ENCODE measurements around the gene ITPK1.

DNA sequence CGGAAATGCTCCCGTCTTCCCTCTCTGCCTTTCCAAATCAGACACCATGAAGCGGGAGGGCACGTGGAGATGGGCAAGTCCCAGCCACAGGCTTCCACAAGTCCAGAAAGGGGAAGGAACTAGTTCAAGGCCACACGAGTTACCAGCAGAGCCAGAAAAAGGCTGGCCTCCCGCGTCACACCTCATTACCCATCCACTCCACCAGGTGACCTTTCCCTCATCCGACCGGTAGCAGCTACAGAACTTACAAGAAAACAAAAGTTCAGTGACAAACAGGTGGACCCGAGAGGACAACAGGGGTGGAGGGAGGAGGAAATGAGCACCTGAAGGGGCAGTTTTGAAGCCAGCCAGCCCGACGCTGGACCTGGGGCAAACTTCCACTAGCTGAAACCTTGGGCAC, 145.9 kb downstream of the ITPK1 start:
- TF ChIP-seq POLR2A (IDR thresholded peaks at IDR 0.05; ENCODE audit: low read depth, low read length) (no peak), POLR2AphosphoS5 (IDR thresholded peaks at IDR 0.05; ENCODE audit: low read depth, low read length) (no peak), TAF1 (IDR thresholded peaks at IDR 0.05; ENCODE audit: low read depth, low read length) (no peak), PAX5 (IDR thresholded peaks at IDR 0.05; ENCODE audit: insufficient read depth, low read length, severe bottlenecking) (no peak), SPI1 (IDR thresholded peaks at IDR 0.05; ENCODE audit: low read depth, low read length) (no peak), POU2F2 (IDR thresholded peaks at IDR 0.05; ENCODE audit: low read depth, low read length) (no peak)
